ENCODE data around the gene COL1A1.

DNA sequence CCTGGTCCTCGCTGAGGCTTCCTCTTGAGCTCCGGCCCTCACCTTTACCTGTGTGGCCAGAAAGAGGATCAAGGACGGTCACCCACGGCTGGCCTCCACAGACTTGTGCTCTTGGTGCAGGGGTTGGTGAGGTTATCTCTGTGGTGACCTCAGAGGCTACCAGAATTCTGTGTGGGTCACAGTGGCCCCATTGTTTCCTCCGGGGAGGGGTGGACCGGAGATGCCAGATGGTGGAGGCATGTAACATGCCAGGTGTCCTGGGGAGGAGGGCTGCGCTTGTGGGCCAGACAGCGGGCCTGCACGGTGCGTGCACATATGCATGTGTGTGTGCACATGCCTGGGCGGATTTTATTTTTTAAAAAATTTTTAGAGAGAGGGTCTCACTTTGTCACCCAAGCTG is 29.3 kb downstream of the COL1A1 start:
- no peak for TF ChIP-seq CTCF (IDR thresholded peaks at IDR 0.05; ENCODE audit: low read length)
- TF ChIP-seq EZH2 (IDR thresholded peaks at IDR 0.05; ENCODE audit: borderline replicate concordance, low read length) = no peak

Data from OCI-LY1 (cell line).